GM21381 (cell line): ENCODE measurements around the gene HAUS8.
"Not testable (repeated sequence)": the region's sequence is repeated elsewhere in the genome, so short reads cannot be mapped to it uniquely, and the experiment has no call there.

ENCODE experiments used
- ATAC-seq: cut with Tn5 transposase; IDR thresholded peaks from one replicate; pipeline ENCODE4 v1.9.1; 2021; ENCODE audit warnings: mild to moderate bottlenecking, moderate library complexity; ENCODE audit not compliant: unreplicated experiment

Gene HAUS8

DNA sequence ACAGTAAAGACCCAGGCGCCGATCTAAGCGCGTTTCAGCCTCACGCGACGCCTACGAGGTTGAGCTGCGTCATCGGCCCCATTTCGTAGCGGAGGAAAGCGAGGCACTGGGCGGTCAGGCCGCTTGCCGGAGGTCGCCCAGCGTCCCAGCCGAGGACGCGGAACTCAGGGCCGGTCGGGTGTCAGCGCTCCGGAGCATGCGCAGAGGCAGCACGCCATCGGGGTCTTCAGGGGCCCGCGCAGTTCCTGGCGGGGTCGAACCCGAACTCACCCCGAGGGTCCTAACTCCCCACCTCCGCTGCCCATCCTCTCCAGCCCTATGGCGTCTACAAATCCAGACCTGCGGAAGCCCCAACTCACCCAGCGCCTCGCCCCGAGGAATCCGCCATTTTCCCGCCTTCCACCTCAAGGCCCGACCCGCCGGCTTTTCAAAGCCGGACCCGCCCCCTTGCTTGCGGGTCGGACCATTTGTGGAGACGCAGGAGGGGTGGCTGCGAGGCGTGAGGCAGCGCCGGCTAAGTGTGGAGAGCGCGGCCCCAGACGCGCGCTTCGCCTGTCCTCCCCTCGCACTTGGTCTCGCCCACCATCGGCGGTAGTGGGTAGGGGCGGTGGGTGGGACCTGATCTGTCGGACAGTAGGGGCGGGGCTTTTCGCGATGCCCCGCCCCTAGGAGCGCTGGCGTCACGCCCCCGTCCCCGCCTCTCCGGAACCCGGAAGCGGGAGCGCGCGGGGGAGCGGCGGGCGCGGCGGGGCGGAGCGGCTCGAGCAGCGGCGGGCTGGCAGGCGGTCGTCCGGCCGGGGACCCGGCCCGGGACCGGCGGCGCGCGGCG lies at the start of gene HAUS8, which contains the start of gene MYO9B:
Gene HAUS8, minus strand, starts transcription at position 418 of the 829 bp plus-strand sequence. Its CDS starts 30 bp downstream, at position 388.
Gene MYO9B, plus strand, starts transcription at position 743 of the 829 bp plus-strand sequence. CDS start 25,941 bp downstream, outside the sequence.
- peak; percentile 78 for ATAC-seq

- ATAC-seq = no peak
Observed at GRCh38 chr19:17124025-17124424, 48.8 kb upstream of the HAUS8 start.

GRCh38 chr19:17123041-17123440 lies 47.8 kb upstream of the HAUS8 start:
- no peak for ATAC-seq

GRCh38 chr19:17121736-17122293 lies 46.6 kb upstream of the HAUS8 start:
- no peak for ATAC-seq

- no peak for ATAC-seq
Observed at GRCh38 chr19:17118957-17119356, 43.7 kb upstream of the HAUS8 start.

- ATAC-seq = no peak
Observed at GRCh38 chr19:17116996-17117702, 41.9 kb upstream of the HAUS8 start.

- no peak for ATAC-seq
Observed at GRCh38 chr19:17114414-17114831, 39.2 kb upstream of the HAUS8 start.

- ATAC-seq = no peak
Observed at GRCh38 chr19:17113127-17113785, 38.0 kb upstream of the HAUS8 start.

- ATAC-seq = no peak
Observed at GRCh38 chr19:17112700-17113099, 37.4 kb upstream of the HAUS8 start.

GRCh38 chr19:17112271-17112670 lies 37.0 kb upstream of the HAUS8 start:
- no peak for ATAC-seq

DNA sequence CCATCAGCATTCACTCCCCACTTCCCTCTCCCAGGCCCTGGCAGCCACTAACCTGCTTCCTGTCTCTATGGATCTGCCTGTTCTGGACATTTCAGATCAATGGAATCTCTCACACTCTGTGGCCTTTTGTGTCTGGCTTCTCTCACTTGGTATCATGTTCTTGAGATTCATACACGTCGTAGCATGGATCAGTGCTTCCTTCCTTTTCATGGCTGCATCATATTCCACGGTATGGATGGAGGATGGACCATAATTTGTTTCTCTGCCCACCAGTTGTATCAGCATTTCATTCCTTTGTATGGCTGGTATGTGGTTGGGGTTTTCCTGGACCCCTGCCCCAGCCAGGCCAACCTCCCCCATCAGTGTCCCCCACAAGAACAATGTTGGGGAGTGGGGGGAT lies 36.5 kb upstream of the HAUS8 start:
- no peak for ATAC-seq

GRCh38 chr19:17110599-17110966 lies 35.3 kb upstream of the HAUS8 start:
- no peak for ATAC-seq

DNA sequence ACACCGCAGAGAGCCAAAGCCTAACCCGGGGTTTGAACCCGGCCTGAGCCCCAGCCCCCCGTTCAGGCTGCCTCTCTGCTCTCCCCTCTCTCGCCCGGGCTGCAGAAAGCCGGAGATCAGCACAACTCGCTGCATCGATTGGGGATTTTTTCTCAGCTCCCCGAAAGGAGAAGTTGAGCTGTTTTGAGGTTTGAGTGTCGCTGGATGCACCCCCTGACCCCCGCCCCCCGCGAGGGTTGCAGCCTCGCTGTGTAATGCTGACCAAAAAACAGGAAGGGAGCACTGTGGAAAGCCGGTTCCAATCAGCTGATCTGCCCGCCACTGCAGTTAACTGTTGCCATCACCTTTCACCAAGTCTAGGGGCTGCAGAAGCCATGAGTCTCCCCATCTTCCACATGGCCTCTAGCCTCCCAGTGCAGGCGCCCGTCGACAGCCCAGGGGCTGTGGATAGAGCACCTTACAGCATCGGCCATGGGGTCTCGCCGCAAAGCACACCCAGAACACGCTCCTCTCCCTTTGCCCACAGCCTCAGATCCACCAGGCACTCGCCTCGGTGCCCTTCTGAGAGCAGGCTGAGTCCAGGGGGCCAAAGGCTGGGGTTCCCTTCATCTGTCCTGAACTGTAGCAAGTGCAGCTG lies 34.8 kb upstream of the HAUS8 start:
- peak; percentile 41 for ATAC-seq

DNA sequence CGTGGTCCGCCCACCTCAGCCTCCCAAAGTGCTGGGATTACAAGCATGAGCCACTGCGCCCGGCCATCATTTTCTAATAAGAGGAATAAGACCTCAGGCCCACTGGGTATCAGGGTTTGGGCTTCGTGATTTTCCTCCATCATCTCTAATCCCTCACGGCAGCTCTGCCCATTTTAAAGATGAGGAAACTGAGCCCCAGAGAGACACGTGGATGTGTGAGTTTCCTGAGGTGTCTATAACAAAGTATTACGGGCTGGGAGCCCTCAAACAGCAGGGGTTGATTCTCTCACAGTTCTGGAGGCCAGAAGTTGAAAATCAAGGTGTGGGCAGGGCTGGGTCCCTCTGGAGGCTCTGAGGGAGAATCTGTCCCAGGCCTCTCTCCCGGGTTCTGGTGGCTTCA lies 34.0 kb upstream of the HAUS8 start:
- no peak for ATAC-seq

GRCh38 chr19:17108453-17108784 lies 33.2 kb upstream of the HAUS8 start:
- ATAC-seq = no peak

GRCh38 chr19:17107546-17108452 lies 32.5 kb upstream of the HAUS8 start:
- ATAC-seq = no peak

DNA sequence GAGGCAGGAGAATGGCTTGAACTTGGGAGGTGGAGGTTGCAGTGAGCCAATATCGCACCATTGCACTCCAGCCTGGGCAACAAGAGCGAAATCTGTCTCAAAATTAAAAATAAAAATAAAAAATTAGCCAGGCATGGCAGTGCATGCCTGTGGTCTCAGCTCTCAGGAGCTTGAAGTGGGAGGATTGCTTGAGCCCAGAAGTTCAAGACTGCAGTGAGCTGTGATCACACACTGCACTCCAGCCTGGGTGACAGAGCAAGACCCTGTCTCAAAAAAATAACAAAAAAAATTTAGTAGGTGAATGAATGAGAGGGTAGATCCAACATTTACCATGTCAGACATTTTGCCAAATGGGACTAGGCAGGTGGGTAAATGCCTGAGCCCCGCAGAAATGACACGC lies 31.7 kb upstream of the HAUS8 start:
- not testable (repeated sequence) for ATAC-seq

DNA sequence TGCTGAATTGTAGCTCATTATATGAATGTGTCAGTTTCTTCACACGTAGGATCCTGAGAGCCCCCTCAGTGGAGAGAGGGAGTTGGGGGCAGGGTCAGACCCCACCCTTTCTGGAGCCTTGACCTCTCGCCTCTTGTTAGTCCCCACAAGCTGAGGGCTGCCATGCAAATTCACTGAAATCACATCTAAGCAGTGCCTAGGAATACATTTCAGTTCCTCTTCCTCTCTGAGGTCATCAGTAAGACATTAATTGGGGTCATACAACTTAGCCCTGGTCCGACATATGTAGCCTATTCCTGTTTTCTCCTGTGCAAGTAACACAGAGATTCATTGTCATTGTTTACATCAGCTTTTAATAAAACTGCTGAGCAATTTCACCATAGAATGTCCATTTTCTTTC lies 30.3 kb upstream of the HAUS8 start:
- ATAC-seq = no peak

GRCh38 chr19:17104679-17105078 lies 29.4 kb upstream of the HAUS8 start:
- ATAC-seq = no peak

DNA sequence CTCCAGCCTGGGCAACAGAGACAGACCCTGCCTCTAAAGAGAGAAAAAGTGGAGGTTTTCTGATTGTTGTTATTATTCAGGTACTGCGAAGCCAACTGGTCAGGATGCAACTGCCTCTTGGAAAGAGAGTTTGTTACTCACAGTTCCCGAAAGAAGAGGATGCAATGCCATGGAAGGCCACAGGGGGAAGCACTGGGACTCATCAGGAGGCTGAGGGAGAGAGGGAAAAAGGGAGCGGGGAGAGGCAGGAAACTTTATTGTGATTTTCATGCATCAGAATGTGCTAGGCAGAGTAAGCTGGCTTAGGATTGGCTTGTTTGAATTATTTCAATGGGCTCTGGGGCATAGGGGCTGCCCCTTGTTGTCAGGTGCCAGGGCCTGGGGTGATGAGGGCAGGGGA lies 27.9 kb upstream of the HAUS8 start:
- ATAC-seq = no peak
